MM.1S (cell line): ENCODE data around the gene C6orf62.

Source experiments
- DNase-seq: peaks from one replicate; pipeline ENCODE4 v3.0.0-alpha.2; 2015
- H2AFZ ChIP-seq: fragments of 300-600 bp; sonication (generic); 2 replicates; pipeline ENCODE4 v1.6.0; 2016; ENCODE audit warnings: antibody characterized with exemption, low read length
- H3F3A ChIP-seq: fragments of 300-600 bp; sonication (generic); 2 replicates; pipeline ENCODE4 v1.6.1; 2016; ENCODE audit warnings: mild to moderate bottlenecking, antibody characterized with exemption, low read length, moderate library complexity, mixed read lengths; ENCODE audit not compliant: insufficient read depth
- H3K27ac ChIP-seq: fragments of 300-600 bp; sonication (generic); 2 replicates; pipeline ENCODE4 v1.5.1; 2016; ENCODE audit warnings: mild to moderate bottlenecking, low read length
- H3K27me3 ChIP-seq: fragments of 300-600 bp; sonication (generic); replicated peaks from 2 replicates; pipeline ENCODE4 v1.6.0; 2016; ENCODE audit warnings: low read length; ENCODE audit not compliant: insufficient read depth
- H3K36me3 ChIP-seq: fragments of 300-600 bp; sonication (generic); replicated peaks from 2 replicates; pipeline ENCODE4 v1.6.1; 2016; ENCODE audit warnings: mild to moderate bottlenecking, low read length, mixed read lengths; ENCODE audit not compliant: insufficient read depth
- H3K4me1 ChIP-seq: fragments of 300-600 bp; sonication (generic); 2 replicates; pipeline ENCODE4 v1.6.1; 2016; ENCODE audit warnings: low read length, mixed read lengths
- H3K4me2 ChIP-seq: fragments of 300-600 bp; sonication (generic); 2 replicates; pipeline ENCODE4 v1.6.0; 2016; ENCODE audit warnings: low read depth, low read length
- H3K4me3 ChIP-seq: fragments of 300-600 bp; sonication (generic); 2 replicates; pipeline ENCODE4 v1.5.1; 2016; ENCODE audit warnings: low read length, mixed read lengths
- H3K79me2 ChIP-seq: fragments of 300-600 bp; sonication (generic); 2 replicates; pipeline ENCODE4 v1.6.1; 2016; ENCODE audit warnings: mixed run types, low read length, mixed read lengths
- H3K9ac ChIP-seq: fragments of 300-600 bp; sonication (generic); 2 replicates; pipeline ENCODE4 v1.6.1; 2016; ENCODE audit warnings: low read length, mixed read lengths
- H3K9me2 ChIP-seq: fragments of 300-600 bp; sonication (generic); replicated peaks from 2 replicates; pipeline ENCODE4 v1.6.1; 2016; ENCODE audit warnings: mild to moderate bottlenecking, low read length, mixed read lengths; ENCODE audit not compliant: insufficient read depth
- H3K9me3 ChIP-seq: fragments of 300-600 bp; sonication (generic); replicated peaks from 2 replicates; pipeline ENCODE4 v1.6.1; 2016; ENCODE audit warnings: mild to moderate bottlenecking, low read length, mixed read lengths; ENCODE audit not compliant: insufficient read depth
- H4K20me1 ChIP-seq: fragments of 300-600 bp; sonication (generic); 2 replicates; pipeline ENCODE4 v1.6.1; 2016; ENCODE audit warnings: mild to moderate bottlenecking, low read length, moderate library complexity, mixed read lengths; ENCODE audit not compliant: insufficient read depth
- EZH2 ChIP-seq: fragments of 300-600 bp; sonication (generic); optimal IDR thresholded peaks from 2 replicates; pipeline ENCODE3; 2017; ENCODE audit warnings: low read depth, mild to moderate bottlenecking, antibody characterized with exemption, low read length, mixed read lengths
- EZH2phosphoT487 ChIP-seq: fragments of 300-600 bp; sonication (generic); IDR thresholded peaks from 2 replicates; pipeline ENCODE4 v1.6.1; 2018; ENCODE audit warnings: antibody characterized with exemption, low read length
- TF ChIP-seq, protein P1 (sequence below): fragments of 300-600 bp; sonication (generic); IDR thresholded peaks from 2 replicates; pipeline ENCODE4 v1.5.1; 2016; ENCODE audit warnings: antibody characterized with exemption, low read length, mixed read lengths

Gene C6orf62

DNA sequence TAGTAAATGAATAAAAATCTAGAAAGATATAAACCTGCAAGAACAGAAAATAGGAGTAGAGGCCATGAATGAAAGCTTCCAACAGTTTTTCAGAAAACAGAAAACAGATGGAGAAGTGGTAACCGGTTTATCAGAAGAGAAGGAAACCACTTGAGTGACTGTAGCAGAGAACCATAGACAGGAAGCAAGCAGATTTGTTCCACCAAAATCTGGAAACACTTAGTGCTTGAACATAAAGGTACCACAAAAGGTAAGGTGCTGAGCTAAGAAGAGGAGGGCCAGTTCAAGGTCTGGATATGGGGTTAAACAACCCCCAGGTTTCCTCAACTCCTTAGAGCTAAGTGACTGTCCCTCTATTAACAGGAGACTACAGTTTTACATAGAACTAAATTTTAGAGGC lies 63.7 kb downstream of the C6orf62 start:
- Histone ChIP-seq H3K4me3 (no peak overlapping the region), H3K4me2 (no peak overlapping the region), H3K79me2 (no peaks in the 10 kb centered on the region), H3K9me2 (no peaks in the 10 kb centered on the region), H3K27me3 (no peaks in the 10 kb centered on the region), H3K4me1 (no peaks in the 10 kb centered on the region), H3K36me3 (peaks cover 6% of the 10 kb centered on the region), H3F3A (no peaks in the 10 kb centered on the region), H3K9ac (no peak overlapping the region), H2AFZ (no peak overlapping the region), H3K9me3 (no peaks in the 10 kb centered on the region), H3K27ac (no peak overlapping the region), H4K20me1 (no peaks in the 10 kb centered on the region)
- DNase-seq: no peak
- TF ChIP-seq EZH2 (no peak), EZH2phosphoT487 (no peak)
- TF ChIP-seq, protein P1, sequence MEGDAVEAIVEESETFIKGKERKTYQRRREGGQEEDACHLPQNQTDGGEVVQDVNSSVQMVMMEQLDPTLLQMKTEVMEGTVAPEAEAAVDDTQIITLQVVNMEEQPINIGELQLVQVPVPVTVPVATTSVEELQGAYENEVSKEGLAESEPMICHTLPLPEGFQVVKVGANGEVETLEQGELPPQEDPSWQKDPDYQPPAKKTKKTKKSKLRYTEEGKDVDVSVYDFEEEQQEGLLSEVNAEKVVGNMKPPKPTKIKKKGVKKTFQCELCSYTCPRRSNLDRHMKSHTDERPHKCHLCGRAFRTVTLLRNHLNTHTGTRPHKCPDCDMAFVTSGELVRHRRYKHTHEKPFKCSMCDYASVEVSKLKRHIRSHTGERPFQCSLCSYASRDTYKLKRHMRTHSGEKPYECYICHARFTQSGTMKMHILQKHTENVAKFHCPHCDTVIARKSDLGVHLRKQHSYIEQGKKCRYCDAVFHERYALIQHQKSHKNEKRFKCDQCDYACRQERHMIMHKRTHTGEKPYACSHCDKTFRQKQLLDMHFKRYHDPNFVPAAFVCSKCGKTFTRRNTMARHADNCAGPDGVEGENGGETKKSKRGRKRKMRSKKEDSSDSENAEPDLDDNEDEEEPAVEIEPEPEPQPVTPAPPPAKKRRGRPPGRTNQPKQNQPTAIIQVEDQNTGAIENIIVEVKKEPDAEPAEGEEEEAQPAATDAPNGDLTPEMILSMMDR: no peak
